ES-I3 (cell line): ENCODE measurements around the gene DNAI4.
"Not testable (repeated sequence)": the region's sequence is repeated elsewhere in the genome, so short reads cannot be mapped to it uniquely, and the experiment has no call there.

Experiments used
- H3K36me3 ChIP-seq: 2 replicates; pipeline ENCODE4 v1.6.1; 2013; ENCODE audit warnings: mild to moderate bottlenecking, low read length, control low read depth, moderate library complexity; ENCODE audit not compliant: insufficient read depth
- H3K4me1 ChIP-seq: 2 replicates; pipeline ENCODE4 v1.6.1; 2013; ENCODE audit warnings: mild to moderate bottlenecking, control low read depth, low read length; ENCODE audit not compliant: insufficient read depth
- H3K9ac ChIP-seq: 2 replicates; pipeline ENCODE4 v1.6.1; 2013; ENCODE audit warnings: low read depth, mild to moderate bottlenecking, low read length, moderate library complexity
- H3K9me3 ChIP-seq: 2 replicates; pipeline ENCODE4 v1.6.1; 2013; ENCODE audit warnings: mild to moderate bottlenecking, low read length, moderate library complexity; ENCODE audit not compliant: control insufficient read depth, insufficient read depth

Gene DNAI4

DNA sequence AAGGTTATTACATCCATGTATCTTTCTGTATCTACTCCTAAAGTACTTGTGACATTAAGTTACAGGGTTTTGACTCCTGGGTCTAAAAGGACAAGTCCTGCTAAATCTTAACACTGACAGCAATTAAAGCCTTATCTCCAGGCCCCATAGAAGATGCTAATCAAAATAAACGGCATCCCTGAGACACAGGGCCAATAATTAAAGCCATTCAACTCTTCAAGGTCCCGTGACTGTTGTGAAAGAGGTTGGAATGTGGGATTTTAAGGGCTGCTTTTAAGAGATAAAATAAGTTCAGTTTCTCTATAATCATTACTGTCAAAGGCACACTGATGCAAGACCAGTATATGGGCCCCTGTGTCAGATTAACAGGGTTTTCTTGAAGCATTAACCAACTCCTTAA, 8.3 kb downstream of the DNAI4 start:
- no peaks in the 10 kb centered on the region; the same call in 1 of the 2 replicates for H3K36me3 ChIP-seq
- H3K9ac ChIP-seq, result no peak overlapping the region
- peaks cover 4% of the 10 kb centered on the region; the same call in 1 of the 2 replicates for H3K4me1 ChIP-seq
- peaks cover 6% of the 10 kb centered on the region for H3K9me3 ChIP-seq

DNA sequence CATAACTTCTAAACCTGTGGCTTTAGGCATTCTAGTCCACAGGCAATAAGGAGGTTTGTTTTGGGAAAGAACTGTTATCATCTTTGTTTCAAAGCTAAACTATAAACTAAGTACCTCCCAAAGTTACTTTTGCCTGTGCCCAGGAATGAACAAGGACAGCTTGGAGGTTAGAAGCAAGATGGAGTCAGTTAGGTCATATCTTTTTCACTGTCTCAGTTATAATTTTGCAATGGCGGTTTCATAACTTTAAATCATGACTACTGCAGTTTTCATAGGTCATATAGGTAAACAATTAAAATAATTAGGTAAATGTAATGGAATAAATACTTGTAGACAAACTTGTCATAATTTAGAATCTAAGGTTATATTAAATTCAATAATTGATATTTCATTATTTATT, 9.5 kb downstream of the DNAI4 start:
- peaks cover 11% of the 10 kb centered on the region; the same call in 1 of the 2 replicates for H3K4me1 ChIP-seq
- not testable (repeated sequence) for H3K36me3 ChIP-seq, H3K9me3 ChIP-seq, H3K9ac ChIP-seq

DNA sequence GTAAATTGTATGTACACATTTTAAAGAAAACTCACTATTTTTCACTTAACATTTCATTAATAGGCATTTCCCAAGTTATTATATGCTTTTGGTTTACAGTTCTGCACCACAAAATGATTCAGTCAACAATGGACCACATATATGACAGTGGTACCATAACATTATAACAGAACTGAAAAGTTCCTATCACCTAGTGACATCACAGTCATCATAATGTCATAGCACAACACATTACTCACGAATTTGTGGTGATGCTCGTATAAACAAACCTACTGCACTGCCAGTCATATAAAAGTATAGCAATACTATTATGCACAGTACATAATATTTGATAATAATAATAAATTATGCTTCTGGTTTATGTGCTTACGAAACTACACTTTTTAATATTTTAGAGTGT, 30.9 kb downstream of the DNAI4 start:
- Histone ChIP-seq H3K9me3 (no peaks in the 10 kb centered on the region), H3K4me1 (no peaks in the 10 kb centered on the region), H3K9ac (no peak overlapping the region), H3K36me3 (no peaks in the 10 kb centered on the region)

DNA sequence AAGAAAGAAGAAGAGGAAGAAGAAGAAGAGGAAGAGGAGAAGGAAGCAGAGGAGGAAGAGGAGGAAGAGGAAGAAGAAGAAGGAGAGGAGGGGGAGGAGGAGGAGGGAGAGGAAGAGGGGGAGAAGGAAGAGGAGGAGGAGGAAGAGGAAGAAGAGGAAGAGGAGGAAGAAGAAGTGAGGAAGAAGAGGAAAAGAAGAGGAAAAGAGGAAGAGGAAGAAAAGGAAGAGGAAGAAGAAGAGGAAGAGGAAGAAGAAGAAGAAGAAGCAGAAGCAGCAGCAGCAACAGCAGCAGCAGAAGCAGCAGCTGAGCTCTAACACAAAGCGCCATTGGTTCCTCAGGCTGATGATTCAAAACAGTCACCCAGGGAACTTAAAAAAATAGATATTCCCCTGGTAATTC, 34.0 kb downstream of the DNAI4 start:
- H3K36me3 ChIP-seq, result no peaks in the 10 kb centered on the region

DNA sequence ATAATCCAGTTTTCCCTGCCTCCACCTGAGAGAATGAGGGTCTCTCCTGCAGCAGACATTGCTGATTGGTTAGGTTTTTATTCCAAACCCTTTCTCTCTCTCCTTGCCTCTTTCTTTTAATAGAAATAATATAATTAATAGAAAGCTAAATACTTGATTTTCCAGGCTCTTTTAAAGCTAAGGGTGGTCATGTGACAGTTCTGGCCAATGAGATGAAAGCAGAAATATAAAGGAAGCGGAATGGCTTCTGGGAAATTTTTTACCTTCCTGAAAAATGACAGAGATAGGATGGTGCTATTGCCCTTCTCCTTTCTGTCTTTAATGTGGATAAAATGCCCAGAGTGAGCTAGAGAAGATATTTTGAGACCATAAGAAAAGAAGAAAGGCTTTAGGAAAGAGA, 35.6 kb downstream of the DNAI4 start:
- H3K4me1 ChIP-seq, result no peaks in the 10 kb centered on the region
- H3K36me3 ChIP-seq, result no peaks in the 10 kb centered on the region
- no peak overlapping the region for H3K9ac ChIP-seq
- H3K9me3 ChIP-seq, result no peaks in the 10 kb centered on the region

More for the DNA sequence above, 34.0 kb downstream of the DNAI4 start:
- H3K4me1 ChIP-seq, result no peaks in the 10 kb centered on the region
- no peaks in the 10 kb centered on the region for H3K9me3 ChIP-seq
- no peak overlapping the region for H3K9ac ChIP-seq

DNA sequence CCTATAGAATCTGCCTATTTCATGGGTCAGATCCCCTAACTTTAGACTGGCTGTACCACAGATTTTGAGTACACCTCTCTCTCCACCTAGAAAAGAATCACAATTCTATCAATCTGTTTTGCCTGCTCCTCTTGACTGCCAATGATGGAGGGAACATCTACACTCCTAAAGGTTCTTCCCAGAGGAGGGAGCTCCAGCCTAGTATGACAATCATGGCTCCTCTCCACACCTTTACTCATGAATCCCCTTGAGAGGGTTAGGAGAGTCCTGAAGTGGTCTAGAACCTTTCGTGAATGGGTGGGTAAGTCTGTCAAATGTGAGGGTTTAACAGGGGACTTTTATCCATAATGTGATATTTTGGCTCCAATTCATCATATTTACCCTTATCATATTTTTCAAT, 48.0 kb downstream of the DNAI4 start:
- Histone ChIP-seq H3K9me3 (peaks cover 2% of the 10 kb centered on the region; the same call in 1 of the 2 replicates), H3K9ac (no peak overlapping the region), H3K36me3 (no peaks in the 10 kb centered on the region), H3K4me1 (no peaks in the 10 kb centered on the region)

DNA sequence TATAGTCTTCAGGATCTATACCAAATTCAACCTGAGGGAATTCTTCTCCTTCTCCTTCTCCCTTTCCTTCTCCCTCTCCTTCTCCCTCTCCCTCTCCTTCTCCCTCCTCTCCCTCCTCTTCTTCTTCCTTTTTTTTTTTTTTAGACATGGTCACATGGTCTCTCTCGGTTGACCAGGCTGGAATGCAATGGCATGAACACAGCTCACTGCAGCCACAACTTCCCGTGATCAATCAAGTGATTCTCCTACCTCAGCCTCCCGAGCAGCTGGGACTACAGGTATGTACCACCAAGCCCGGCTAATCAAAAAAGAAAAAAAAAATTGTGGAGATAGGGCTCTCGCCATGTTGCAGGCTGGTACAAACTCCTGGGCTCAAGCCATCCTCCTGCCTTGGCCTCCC, 51.5 kb downstream of the DNAI4 start:
- no peaks in the 10 kb centered on the region for H3K4me1 ChIP-seq

DNA sequence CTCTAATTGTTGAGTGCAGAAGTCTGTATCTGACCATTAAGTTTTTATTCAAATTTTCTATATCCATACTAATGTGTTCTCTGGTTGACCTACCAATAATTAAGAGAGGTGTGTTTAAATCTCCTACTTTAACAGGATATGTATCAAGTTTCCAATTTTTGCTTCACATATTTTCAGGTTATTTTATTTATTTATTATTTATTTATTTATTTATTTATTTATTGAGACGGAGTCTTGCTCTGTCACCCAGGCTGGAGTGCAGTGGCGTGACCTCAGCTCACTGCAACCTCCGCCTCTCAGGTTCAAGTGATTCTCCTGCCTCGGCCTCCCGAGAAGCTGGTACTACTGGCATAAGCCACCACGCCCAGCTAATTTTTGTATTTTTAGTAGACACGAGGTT, 52.6 kb downstream of the DNAI4 start:
- H3K4me1 ChIP-seq, H3K9me3 ChIP-seq, H3K36me3 ChIP-seq, H3K9ac ChIP-seq: not testable (repeated sequence)

More for the DNA sequence above, 51.5 kb downstream of the DNAI4 start:
- H3K36me3 ChIP-seq, result no peaks in the 10 kb centered on the region
- no peaks in the 10 kb centered on the region for H3K9me3 ChIP-seq
- H3K9ac ChIP-seq, result no peak overlapping the region

DNA sequence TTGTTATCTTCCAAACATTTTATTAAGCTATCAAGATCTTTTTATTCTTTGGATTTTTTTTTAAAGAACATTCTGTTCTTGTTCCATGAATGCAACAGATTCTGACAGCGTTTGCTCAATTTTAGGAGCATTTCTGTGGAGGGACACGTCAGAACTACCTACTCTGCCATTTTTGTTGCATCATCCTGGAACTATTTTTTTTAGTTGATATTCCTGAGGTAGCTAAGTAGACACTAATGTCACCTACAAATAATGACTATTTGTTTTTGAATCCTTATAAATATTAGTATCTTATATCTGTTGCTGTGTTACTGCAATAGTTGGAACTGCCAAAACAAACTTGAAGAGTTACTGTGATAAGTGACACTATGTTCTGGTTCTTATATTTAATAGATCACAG, 57.2 kb downstream of the DNAI4 start:
- Histone ChIP-seq H3K9me3 (no peaks in the 10 kb centered on the region), H3K4me1 (no peaks in the 10 kb centered on the region), H3K9ac (no peak overlapping the region), H3K36me3 (no peaks in the 10 kb centered on the region)

DNA sequence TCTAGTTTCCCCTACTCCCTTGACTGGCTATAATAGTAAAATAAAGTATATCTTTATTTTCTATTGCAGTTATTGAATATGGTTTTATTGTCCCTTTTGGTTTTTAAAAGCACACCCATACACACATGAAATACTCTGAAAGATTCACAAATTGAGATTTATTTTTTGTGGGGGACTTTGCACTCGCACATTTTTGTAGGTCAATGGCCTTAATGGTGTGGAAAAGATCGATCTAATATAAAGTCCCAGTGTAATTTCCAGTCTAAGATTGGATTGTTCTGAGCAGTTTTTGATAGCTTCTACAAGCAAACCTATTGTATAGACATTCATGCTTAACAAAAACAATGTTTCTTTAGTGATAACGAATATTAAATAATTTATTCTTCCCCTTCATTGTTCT, 64.1 kb downstream of the DNAI4 start:
- Histone ChIP-seq H3K9ac (no peak overlapping the region), H3K9me3 (no peaks in the 10 kb centered on the region), H3K36me3 (no peaks in the 10 kb centered on the region), H3K4me1 (no peaks in the 10 kb centered on the region)

DNA sequence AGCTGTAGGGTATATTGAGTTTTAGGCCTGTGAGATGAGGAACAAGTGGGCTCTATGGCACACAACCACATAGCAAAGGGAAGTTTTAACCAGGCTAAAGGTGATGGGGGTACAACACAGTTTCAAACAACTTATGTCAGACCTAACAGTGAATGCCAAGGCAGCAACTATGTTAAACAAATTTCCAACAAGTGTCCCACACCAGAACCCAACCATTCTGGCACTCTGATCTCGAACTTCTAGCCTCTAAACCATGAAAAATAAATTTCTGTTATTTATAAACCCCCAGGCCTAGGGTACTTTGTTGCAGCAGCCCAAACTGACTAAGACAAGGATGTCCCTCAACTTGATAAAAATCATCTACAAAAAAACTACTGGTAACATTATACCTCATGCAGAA, 71.3 kb downstream of the DNAI4 start:
- no peaks in the 10 kb centered on the region for H3K36me3 ChIP-seq
- no peaks in the 10 kb centered on the region for H3K4me1 ChIP-seq
- no peaks in the 10 kb centered on the region for H3K9me3 ChIP-seq
- H3K9ac ChIP-seq, result no peak overlapping the region

DNA sequence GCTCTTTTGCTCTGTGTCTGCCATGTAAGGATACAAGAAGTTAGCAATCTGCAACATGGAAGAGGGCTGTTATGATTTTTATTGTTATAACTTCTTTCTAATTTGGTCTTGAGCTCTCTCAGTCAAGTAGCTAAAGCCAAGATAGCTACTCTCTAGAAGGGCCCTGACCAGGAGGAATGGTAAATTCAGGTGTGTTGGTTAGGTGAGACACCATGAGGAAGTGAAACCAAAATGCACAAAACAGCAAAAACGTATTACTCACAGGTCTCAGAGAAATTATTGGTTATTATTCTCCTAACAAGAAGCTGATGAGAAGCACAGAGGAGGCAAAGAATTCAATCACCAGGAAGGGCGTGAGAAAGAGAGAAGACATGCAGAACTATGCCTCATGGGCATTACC, 71.8 kb downstream of the DNAI4 start:
- Histone ChIP-seq H3K36me3 (no peaks in the 10 kb centered on the region), H3K9ac (no peak overlapping the region), H3K4me1 (no peaks in the 10 kb centered on the region), H3K9me3 (no peaks in the 10 kb centered on the region)

DNA sequence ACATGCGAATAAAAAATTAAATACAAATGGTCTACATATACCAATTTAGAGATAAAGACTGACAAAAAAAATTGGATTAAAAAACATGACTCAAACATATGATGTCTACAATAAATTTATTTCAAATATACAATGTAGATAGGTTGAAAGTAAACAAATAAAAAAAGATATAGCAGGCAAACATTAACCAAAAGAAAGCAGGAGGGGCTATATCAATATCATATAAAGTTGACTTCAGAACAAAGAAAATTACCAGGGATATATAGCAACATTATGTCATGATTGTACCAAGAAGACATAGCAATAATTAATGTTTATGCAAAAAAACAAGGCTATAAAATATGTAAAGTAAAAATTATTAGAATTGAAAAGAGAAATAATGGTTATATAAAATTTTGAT, 73.7 kb downstream of the DNAI4 start:
- H3K9me3 ChIP-seq, result no peaks in the 10 kb centered on the region
- no peak overlapping the region for H3K9ac ChIP-seq
- no peaks in the 10 kb centered on the region for H3K36me3 ChIP-seq
- no peaks in the 10 kb centered on the region for H3K4me1 ChIP-seq

DNA sequence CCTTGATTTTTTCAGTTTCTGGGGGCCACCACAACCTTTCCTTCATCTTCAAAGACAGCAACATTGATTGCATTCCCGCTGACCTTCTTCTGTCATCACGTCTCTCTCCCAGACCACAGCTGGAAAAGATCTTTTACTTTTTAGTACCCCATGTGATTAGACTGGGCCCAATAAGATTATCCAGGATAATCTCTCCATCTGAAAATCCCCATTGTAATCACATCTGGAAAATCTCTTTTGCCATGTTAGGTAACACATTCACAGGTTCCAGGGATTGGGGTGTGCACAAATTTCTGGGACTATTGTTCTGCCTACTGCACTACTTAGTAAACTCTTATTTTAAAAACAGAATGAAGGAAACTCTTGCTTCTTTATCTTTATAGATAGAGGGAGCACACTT, 76.5 kb downstream of the DNAI4 start:
- Histone ChIP-seq H3K9ac (no peak overlapping the region), H3K9me3 (no peaks in the 10 kb centered on the region), H3K4me1 (no peaks in the 10 kb centered on the region), H3K36me3 (no peaks in the 10 kb centered on the region)

DNA sequence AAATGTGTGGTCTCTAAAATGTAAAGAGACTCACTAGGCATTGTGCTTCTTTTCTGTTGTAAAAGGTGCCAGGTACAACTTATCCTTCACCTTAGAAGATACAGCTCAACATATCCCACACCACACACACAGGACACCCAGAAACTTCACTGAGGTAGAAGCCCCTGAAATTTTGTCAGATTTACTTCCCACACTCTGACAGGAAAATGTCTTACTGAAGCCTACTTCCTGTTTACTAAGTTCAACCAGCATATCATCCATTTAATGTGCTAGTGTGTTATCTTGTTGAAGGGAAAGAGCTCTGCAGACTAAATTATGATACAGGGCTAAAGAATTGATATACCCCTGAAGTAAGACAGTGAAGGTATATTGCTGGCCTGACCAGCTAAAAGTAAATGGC, 83.7 kb downstream of the DNAI4 start:
- H3K9ac ChIP-seq, result no peak overlapping the region

DNA sequence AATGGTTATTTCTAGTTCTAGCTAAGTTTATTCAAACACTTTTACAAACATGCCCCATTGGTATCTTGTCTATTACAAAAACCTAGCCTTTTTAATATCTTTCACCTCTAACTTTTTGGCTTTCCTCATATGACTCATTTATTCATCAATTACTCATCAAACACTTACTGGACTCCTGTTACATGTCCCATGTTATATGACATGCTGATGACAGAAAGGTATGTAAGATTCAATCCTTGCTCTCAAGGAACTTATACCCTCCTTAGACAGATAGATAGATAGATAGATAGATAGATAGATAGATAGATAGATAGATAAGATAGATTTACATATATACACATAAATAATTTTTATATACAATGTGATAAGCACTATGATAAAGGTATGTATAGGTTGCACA, 89.7 kb downstream of the DNAI4 start:
- Histone ChIP-seq H3K4me1 (no peaks in the 10 kb centered on the region), H3K9me3 (no peaks in the 10 kb centered on the region), H3K9ac (no peak overlapping the region), H3K36me3 (no peaks in the 10 kb centered on the region)

More for the DNA sequence above, 83.7 kb downstream of the DNAI4 start:
- no peaks in the 10 kb centered on the region for H3K9me3 ChIP-seq
- H3K36me3 ChIP-seq, result no peaks in the 10 kb centered on the region
- H3K4me1 ChIP-seq, result no peaks in the 10 kb centered on the region
